Left renal cortex interstitium (tissue), 4 donors: Measurements from ENCODE around the gene IGFL2. TPM values are rescaled to one million over a fixed set of nuclear protein-coding genes. Genes with fewer than 3 reads are reported as not detected.
"Not testable (repeated sequence)": the region's sequence is repeated elsewhere in the genome, so short reads cannot be mapped to it uniquely, and the experiment has no call there.

Experiments used
- DNase-seq, 4 donors: peaks; one replicate each; pipeline ENCODE4 v3.0.0-alpha.2; 2013; ENCODE audit warnings: low read depth in 4 of 4, low spot score in 2 of 4, missing footprints in 1 of 4
- polyA plus RNA-seq, 4 donors: library from polyadenylated mRNA; unstranded; fragments of 120-200 nt; gene quantifications; one replicate each; pipeline ENCODE4 v1.2.1, GENCODE V29; 2013; ENCODE audit not compliant: insufficient read length in 4 of 4

IGFL2 gene
- not detected for polyA plus RNA-seq

- no peak for DNase-seq
Observed at GRCh38 chr19:46147791-46148288, at the start of gene IGFL2. Gene IGFL2, plus strand, starts transcription at chr19:46148238. Its CDS starts 41 bp downstream, at chr19:46148279.

GRCh38 chr19:46100344-46100743, 47.7 kb upstream of the IGFL2 start:
- no peak for DNase-seq

- DNase-seq = no peak
Observed at GRCh38 chr19:46101293-46101692, 46.7 kb upstream of the IGFL2 start.

GRCh38 chr19:46102333-46102732, 45.7 kb upstream of the IGFL2 start:
- DNase-seq = not testable (repeated sequence)

- no peak for DNase-seq
Observed at GRCh38 chr19:46107371-46107770, 40.7 kb upstream of the IGFL2 start.

GRCh38 chr19:46109876-46110275, 38.2 kb upstream of the IGFL2 start:
- DNase-seq = no peak

- DNase-seq = no peak
Observed at GRCh38 chr19:46111376-46111775, 36.7 kb upstream of the IGFL2 start.

- DNase-seq = no peak
Observed at GRCh38 chr19:46112527-46112926, 35.5 kb upstream of the IGFL2 start.

GRCh38 chr19:46113726-46114125, 34.3 kb upstream of the IGFL2 start:
- DNase-seq = no peak

GRCh38 chr19:46115396-46116106, 32.5 kb upstream of the IGFL2 start:
- no peak for DNase-seq

- no peak for DNase-seq
Observed at GRCh38 chr19:46116121-46116520, 31.9 kb upstream of the IGFL2 start.

- DNase-seq = no peak
Observed at GRCh38 chr19:46118136-46118535, 29.9 kb upstream of the IGFL2 start.

- DNase-seq = no peak
Observed at GRCh38 chr19:46124638-46125115, 23.4 kb upstream of the IGFL2 start, which contains the start of gene IGFL3. Gene IGFL3, minus strand, starts transcription at chr19:46124688. Its CDS starts 39 bp downstream, at chr19:46124649.

- DNase-seq = no peak
Observed at GRCh38 chr19:46125447-46125846, 22.6 kb upstream of the IGFL2 start.

- no peak for DNase-seq
Observed at GRCh38 chr19:46126086-46126580, 21.9 kb upstream of the IGFL2 start.

GRCh38 chr19:46131485-46132143, 16.4 kb upstream of the IGFL2 start:
- no peak for DNase-seq

- no peak for DNase-seq
Observed at GRCh38 chr19:46132508-46133100, 15.4 kb upstream of the IGFL2 start.

GRCh38 chr19:46133101-46133627, 14.9 kb upstream of the IGFL2 start:
- peak in 2 of 4 donors; percentile 6 to 10 for DNase-seq

- DNase-seq = no peak
Observed at GRCh38 chr19:46133777-46134241, 14.2 kb upstream of the IGFL2 start.

GRCh38 chr19:46134527-46134926, 13.5 kb upstream of the IGFL2 start:
- no peak for DNase-seq
